Glutamatergic neuron (in vitro differentiated cells): Measurements from ENCODE around the gene GTPBP4. TPM values are rescaled to one million over a fixed set of nuclear protein-coding genes. Genes with fewer than 3 reads are reported as not detected.
"Not testable (repeated sequence)": the region's sequence is repeated elsewhere in the genome, so short reads cannot be mapped to it uniquely, and the experiment has no call there.

Experiments used
- DNase-seq: peaks from one replicate; pipeline ENCODE4 v3.0.0; 2022
- H3K27ac Mint-ChIP-seq: one replicate; pipeline ENCODE4 v1.8.0; 2020; ENCODE audit warnings: mild to moderate bottlenecking, mixed read lengths, inconsistent platforms; ENCODE audit not compliant: unreplicated experiment
- H3K27me3 Mint-ChIP-seq: one replicate; pipeline ENCODE4 v1.8.0; 2020; ENCODE audit warnings: mild to moderate bottlenecking, moderate library complexity, mixed read lengths, inconsistent platforms; ENCODE audit not compliant: unreplicated experiment
- H3K36me3 Mint-ChIP-seq: one replicate; pipeline ENCODE4 v1.8.0; 2020; ENCODE audit warnings: mild to moderate bottlenecking, mixed read lengths, inconsistent platforms; ENCODE audit not compliant: unreplicated experiment
- H3K4me1 Mint-ChIP-seq: one replicate; pipeline ENCODE4 v1.8.0; 2020; ENCODE audit warnings: mild to moderate bottlenecking, low read depth, mixed read lengths, inconsistent platforms; ENCODE audit not compliant: unreplicated experiment
- H3K4me3 Mint-ChIP-seq: one replicate; pipeline ENCODE4 v1.8.0; 2020; ENCODE audit warnings: mild to moderate bottlenecking, mixed read lengths, inconsistent platforms; ENCODE audit not compliant: unreplicated experiment
- H3K9me3 Mint-ChIP-seq: one replicate; pipeline ENCODE4 v1.8.0; 2020; ENCODE audit warnings: mild to moderate bottlenecking, moderate library complexity, mixed read lengths, inconsistent platforms; ENCODE audit not compliant: unreplicated experiment
- CTCF ChIP-seq: fragments of 200-600 bp; sonication (generic); IDR thresholded peaks from one replicate; pipeline ENCODE4 v1.5.0; 2021; ENCODE audit not compliant: partially characterized antibody, unreplicated experiment
- total RNA-seq: library from RNA; stranded (reverse); fragmentation: NEBNext Ultra II Directional; extraction: Animal tissue kit (Norgen Biotek cat#: 25700); gene quantifications from one replicate; pipeline ENCODE4 v1.2.1, GENCODE V29; 2021; ENCODE audit not compliant: unreplicated experiment

GTPBP4 gene
- total RNA-seq, 1 donor from 2014 or later, result 45.4 TPM

GRCh38 chr10:1003884-1004670, 15.8 kb downstream of the GTPBP4 start:
- no peak for DNase-seq
- H3K27me3 Mint-ChIP-seq, result no peaks in the 10 kb centered on the region

GRCh38 chr10:1006573-1006972, 18.3 kb downstream of the GTPBP4 start:
- TF ChIP-seq CTCF, result no peak
- no peaks in the 10 kb centered on the region for H3K4me1 Mint-ChIP-seq
- no peak overlapping the region for H3K27ac Mint-ChIP-seq
- peaks cover 21% of the 10 kb centered on the region for H3K36me3 Mint-ChIP-seq
- no peaks in the 10 kb centered on the region for H3K9me3 Mint-ChIP-seq
- no peak for DNase-seq
- no peaks in the 10 kb centered on the region for H3K27me3 Mint-ChIP-seq
- H3K4me3 Mint-ChIP-seq, result no peak overlapping the region

More at GRCh38 chr10:1003884-1004670, 15.8 kb downstream of the GTPBP4 start:
- peaks cover 32% of the 10 kb centered on the region for H3K36me3 Mint-ChIP-seq
- H3K4me1 Mint-ChIP-seq, result no peaks in the 10 kb centered on the region
- H3K27ac Mint-ChIP-seq, result no peak overlapping the region
- TF ChIP-seq CTCF, result no peak
- H3K4me3 Mint-ChIP-seq, result no peak overlapping the region
- no peaks in the 10 kb centered on the region for H3K9me3 Mint-ChIP-seq

GRCh38 chr10:1007583-1007982, 19.3 kb downstream of the GTPBP4 start:
- no peak overlapping the region for H3K4me3 Mint-ChIP-seq
- H3K4me1 Mint-ChIP-seq, result no peaks in the 10 kb centered on the region
- H3K27me3 Mint-ChIP-seq, result no peaks in the 10 kb centered on the region
- peaks cover 13% of the 10 kb centered on the region for H3K36me3 Mint-ChIP-seq
- TF ChIP-seq CTCF, result no peak
- peak overlapping the region; percentile 0 for H3K27ac Mint-ChIP-seq
- no peak for DNase-seq
- no peaks in the 10 kb centered on the region for H3K9me3 Mint-ChIP-seq

- Mint-ChIP-seq H3K36me3 (no peaks in the 10 kb centered on the region), H3K27ac (no peak overlapping the region), H3K4me1 (no peaks in the 10 kb centered on the region), H3K4me3 (no peak overlapping the region), H3K9me3 (no peaks in the 10 kb centered on the region), H3K27me3 (peaks cover 4% of the 10 kb centered on the region)
- DNase-seq, result no peak
- TF ChIP-seq CTCF, result no peak
These were observed 20.8 kb downstream of the GTPBP4 start for GRCh38 chr10:1009071-1009494.

GRCh38 chr10:1009947-1010346, 21.7 kb downstream of the GTPBP4 start:
- not testable (repeated sequence) for H3K36me3 Mint-ChIP-seq, H3K4me1 Mint-ChIP-seq, H3K27me3 Mint-ChIP-seq, DNase-seq, H3K27ac Mint-ChIP-seq, H3K4me3 Mint-ChIP-seq, H3K9me3 Mint-ChIP-seq
